Measurements from ENCODE around the gene TMEM245. TPM values are rescaled to one million over a fixed set of nuclear protein-coding genes. Genes with fewer than 3 reads are reported as not detected.
A peak's percentile ranks its signal among the peaks of the same experiment; 100 is the strongest.

Gene TMEM245
- total RNA-seq, 1 donor from 2014 or later: 40.0 TPM

DNA sequence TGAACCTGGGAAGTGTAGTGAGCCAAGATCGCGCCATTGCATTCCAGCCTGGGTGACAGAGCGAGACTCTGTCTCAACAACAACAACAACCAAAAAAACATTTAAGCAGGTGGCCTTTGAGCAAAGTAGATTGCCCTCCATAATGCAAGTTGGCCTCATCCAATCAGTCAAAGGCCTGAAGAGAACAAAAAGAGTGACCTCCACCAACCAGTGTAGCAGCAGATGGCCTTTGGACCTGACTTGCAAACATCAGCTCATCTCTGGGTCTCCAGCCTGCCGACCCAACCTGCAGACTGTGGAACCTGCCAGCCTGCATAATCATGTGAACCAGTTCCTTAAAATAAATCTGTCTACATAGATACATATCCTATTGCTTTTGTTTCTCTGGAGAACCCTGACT is 39.8 kb upstream of the TMEM245 start:
- peaks cover 2% of the 10 kb centered on the region for H3K4me1 Mint-ChIP-seq (ENCODE audit: unreplicated experiment)
- TF ChIP-seq, protein P1, sequence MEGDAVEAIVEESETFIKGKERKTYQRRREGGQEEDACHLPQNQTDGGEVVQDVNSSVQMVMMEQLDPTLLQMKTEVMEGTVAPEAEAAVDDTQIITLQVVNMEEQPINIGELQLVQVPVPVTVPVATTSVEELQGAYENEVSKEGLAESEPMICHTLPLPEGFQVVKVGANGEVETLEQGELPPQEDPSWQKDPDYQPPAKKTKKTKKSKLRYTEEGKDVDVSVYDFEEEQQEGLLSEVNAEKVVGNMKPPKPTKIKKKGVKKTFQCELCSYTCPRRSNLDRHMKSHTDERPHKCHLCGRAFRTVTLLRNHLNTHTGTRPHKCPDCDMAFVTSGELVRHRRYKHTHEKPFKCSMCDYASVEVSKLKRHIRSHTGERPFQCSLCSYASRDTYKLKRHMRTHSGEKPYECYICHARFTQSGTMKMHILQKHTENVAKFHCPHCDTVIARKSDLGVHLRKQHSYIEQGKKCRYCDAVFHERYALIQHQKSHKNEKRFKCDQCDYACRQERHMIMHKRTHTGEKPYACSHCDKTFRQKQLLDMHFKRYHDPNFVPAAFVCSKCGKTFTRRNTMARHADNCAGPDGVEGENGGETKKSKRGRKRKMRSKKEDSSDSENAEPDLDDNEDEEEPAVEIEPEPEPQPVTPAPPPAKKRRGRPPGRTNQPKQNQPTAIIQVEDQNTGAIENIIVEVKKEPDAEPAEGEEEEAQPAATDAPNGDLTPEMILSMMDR (IDR thresholded peaks at IDR 0.05): no peak
- peaks cover 22% of the 10 kb centered on the region for H3K27me3 Mint-ChIP-seq (ENCODE audit: unreplicated experiment)
- no peaks in the 10 kb centered on the region for H3K36me3 Mint-ChIP-seq (ENCODE audit: unreplicated experiment)
- H3K27ac Mint-ChIP-seq (ENCODE audit: unreplicated experiment): no peak overlapping the region
- no peak overlapping the region for H3K4me3 Mint-ChIP-seq (ENCODE audit: unreplicated experiment)
- no peak for DNase-seq (ENCODE audit: extremely low spot score, unreplicated experiment)
- no peaks in the 10 kb centered on the region for H3K9me3 Mint-ChIP-seq (ENCODE audit: unreplicated experiment)

DNA sequence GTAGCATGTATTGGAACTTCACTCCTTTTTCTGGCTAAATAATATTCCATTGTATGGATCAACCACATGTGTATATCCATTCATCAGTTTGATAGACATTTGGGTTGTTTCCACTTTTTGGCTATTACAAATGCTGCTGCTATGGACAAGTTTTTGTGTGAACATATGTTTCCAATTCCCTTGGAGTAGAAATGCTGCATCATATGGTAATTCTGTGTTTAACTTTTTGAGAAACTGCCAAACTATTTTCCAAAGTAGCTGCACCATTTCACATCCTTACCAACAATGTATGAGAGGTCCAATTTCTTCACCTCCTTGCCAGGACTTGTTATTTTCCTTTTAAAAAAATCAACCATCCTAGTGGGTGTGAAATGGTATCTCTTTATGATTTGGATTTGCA is 38.9 kb upstream of the TMEM245 start:
- Mint-ChIP-seq H3K4me1 (ENCODE audit: unreplicated experiment) (peaks cover 2% of the 10 kb centered on the region), H3K36me3 (ENCODE audit: unreplicated experiment) (no peaks in the 10 kb centered on the region), H3K27ac (ENCODE audit: unreplicated experiment) (no peak overlapping the region), H3K27me3 (ENCODE audit: unreplicated experiment) (peaks cover 17% of the 10 kb centered on the region), H3K9me3 (ENCODE audit: unreplicated experiment) (peaks cover 3% of the 10 kb centered on the region), H3K4me3 (ENCODE audit: unreplicated experiment) (no peak overlapping the region)
- no peak for DNase-seq (ENCODE audit: extremely low spot score, unreplicated experiment)
- TF ChIP-seq, protein P1 (IDR thresholded peaks at IDR 0.05): no peak

DNA sequence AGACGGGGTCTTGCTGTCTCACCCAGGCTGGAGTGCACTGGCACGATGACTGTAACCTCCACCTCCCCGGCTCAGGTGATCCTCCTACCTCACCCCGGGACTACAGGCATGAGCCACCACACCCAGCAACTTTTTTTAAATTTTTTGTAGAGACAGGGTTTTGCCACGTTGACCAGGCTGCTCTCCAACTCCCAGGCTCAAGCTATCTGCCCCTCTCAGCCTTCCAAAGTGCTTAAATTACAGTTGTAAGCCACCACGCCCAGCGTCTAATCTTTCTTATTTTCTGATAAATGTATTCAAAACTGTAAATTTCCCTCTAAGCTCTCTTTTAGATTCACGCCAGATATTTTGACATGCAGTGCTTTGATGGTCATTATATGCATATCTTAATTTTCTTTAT is 37.0 kb upstream of the TMEM245 start:
- H3K36me3 Mint-ChIP-seq (ENCODE audit: unreplicated experiment): no peaks in the 10 kb centered on the region
- H3K4me3 Mint-ChIP-seq (ENCODE audit: unreplicated experiment): no peak overlapping the region
- TF ChIP-seq, protein P1 (IDR thresholded peaks at IDR 0.05): no peak
- no peak overlapping the region for H3K27ac Mint-ChIP-seq (ENCODE audit: unreplicated experiment)
- no peak for DNase-seq (ENCODE audit: extremely low spot score, unreplicated experiment)
- peaks cover 2% of the 10 kb centered on the region for H3K4me1 Mint-ChIP-seq (ENCODE audit: unreplicated experiment)
- peaks cover 6% of the 10 kb centered on the region for H3K9me3 Mint-ChIP-seq (ENCODE audit: unreplicated experiment)
- H3K27me3 Mint-ChIP-seq (ENCODE audit: unreplicated experiment): peaks cover 17% of the 10 kb centered on the region

DNA sequence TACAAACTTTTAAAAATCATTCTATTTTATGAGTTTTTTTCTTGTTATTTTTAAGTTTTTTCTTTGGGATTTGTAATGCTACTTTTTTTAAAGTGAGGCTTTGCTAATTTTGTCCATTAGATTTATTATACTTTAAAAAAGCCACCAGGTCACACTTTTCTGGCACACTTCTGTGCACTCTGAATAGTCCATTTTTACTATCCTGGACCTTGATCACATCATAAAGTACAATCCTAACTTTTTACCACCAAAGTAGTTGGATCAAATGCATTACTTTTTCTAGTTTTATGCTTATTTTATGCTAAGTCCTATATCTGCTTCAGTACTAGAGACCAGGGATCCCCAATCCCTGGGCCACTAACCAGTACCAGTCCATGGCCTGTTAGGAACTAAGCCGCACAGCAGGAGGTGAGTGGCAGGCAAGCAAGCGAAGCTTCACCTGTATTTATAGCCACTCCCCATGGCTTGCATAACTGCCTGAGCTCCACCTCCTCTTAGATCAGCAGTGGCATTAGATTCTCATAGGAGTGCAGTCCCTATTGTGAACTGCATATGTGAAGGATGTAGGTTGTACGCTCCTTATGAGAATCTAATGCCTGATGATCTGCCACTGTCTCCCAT is 31.3 kb upstream of the TMEM245 start:
- DNase-seq (ENCODE audit: extremely low spot score, unreplicated experiment): peak; percentile 48
- Mint-ChIP-seq H3K4me3 (ENCODE audit: unreplicated experiment) (no peak overlapping the region), H3K9me3 (ENCODE audit: unreplicated experiment) (peaks cover 6% of the 10 kb centered on the region), H3K36me3 (ENCODE audit: unreplicated experiment) (no peaks in the 10 kb centered on the region), H3K27ac (ENCODE audit: unreplicated experiment) (no peak overlapping the region), H3K4me1 (ENCODE audit: unreplicated experiment) (no peaks in the 10 kb centered on the region), H3K27me3 (ENCODE audit: unreplicated experiment) (peaks cover 12% of the 10 kb centered on the region)
- TF ChIP-seq, protein P1 (IDR thresholded peaks at IDR 0.05): no peak

DNA sequence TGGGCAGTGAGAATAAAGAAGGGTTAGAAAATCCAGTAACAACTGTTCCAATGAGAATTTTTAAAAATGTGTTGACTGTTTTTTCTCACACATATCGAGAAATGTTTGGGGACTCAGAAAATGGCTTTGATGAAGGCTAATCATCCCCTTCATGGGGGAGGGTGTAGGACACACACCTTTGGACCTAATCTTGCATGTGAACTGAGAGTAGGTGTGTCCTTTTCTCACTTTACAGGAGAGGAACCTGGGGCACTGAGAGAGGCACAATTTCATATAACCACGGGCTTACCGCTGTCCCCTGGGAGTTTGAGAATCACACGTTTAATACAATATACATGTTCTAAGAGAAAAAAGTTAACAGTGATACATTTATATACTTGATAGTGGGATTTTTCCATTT is 30.0 kb upstream of the TMEM245 start:
- TF ChIP-seq, protein P1 (IDR thresholded peaks at IDR 0.05): no peak
- H3K9me3 Mint-ChIP-seq (ENCODE audit: unreplicated experiment): peaks cover 6% of the 10 kb centered on the region
- no peaks in the 10 kb centered on the region for H3K36me3 Mint-ChIP-seq (ENCODE audit: unreplicated experiment)
- H3K4me3 Mint-ChIP-seq (ENCODE audit: unreplicated experiment): no peak overlapping the region
- H3K4me1 Mint-ChIP-seq (ENCODE audit: unreplicated experiment): no peaks in the 10 kb centered on the region
- DNase-seq (ENCODE audit: extremely low spot score, unreplicated experiment): no peak
- H3K27me3 Mint-ChIP-seq (ENCODE audit: unreplicated experiment): peaks cover 11% of the 10 kb centered on the region
- H3K27ac Mint-ChIP-seq (ENCODE audit: unreplicated experiment): no peak overlapping the region

Data from osteocyte (in vitro differentiated cells).